Mucosa of descending colon (tissue), 3 donors: ENCODE measurements around the gene CFTR. TPM values are rescaled to one million over a fixed set of nuclear protein-coding genes. Genes with fewer than 3 reads are reported as not detected.

ENCODE experiments used
- ATAC-seq: fragments of 200-7000 bp; cut with Tn5 transposase; one replicate; pipeline ENCODE4 v1.9.1; 2020; ENCODE audit warnings: mild to moderate bottlenecking, moderate library complexity
- DNase-seq, 3 donors: peaks; one replicate each; pipeline ENCODE4 v3.0.0-alpha.2; 2020
- H3K36me3 ChIP-seq: fragments of 200-600 bp; one replicate; pipeline ENCODE4 v1.8.0; 2021; ENCODE audit warnings: low read depth, mild to moderate bottlenecking
- H3K4me1 ChIP-seq: fragments of 200-600 bp; one replicate; pipeline ENCODE4 v1.8.0; 2021; ENCODE audit warnings: low read depth, mild to moderate bottlenecking
- H3K4me3 ChIP-seq: fragments of 200-600 bp; one replicate; pipeline ENCODE4 v1.8.0; 2021; ENCODE audit warnings: mild to moderate bottlenecking
- H3K9me3 ChIP-seq: fragments of 200-600 bp; one replicate; pipeline ENCODE4 v1.8.0; 2021; ENCODE audit warnings: mild to moderate bottlenecking
- intact Hi-C, 2 donors: fragments of 100-400 bp; cut with DNase I in 1 of 2; cut with micrococcal nuclease in 1 of 2; formaldehyde crosslinking; loops; one replicate each; pipeline versions ENCODE4 v1.11.0 to v1.11.1; 2022; cut with DNase I, micrococcal nuclease
- total RNA-seq, 3 donors: library from RNA; stranded (reverse); fragmentation: NEBNext Ultra II Directional in 2 of 3; extraction: Animal tissue kit (Norgen Biotek cat#: 25700) in 2 of 3; gene quantifications; one replicate each; pipeline versions ENCODE4 v1.2.1 to v1.2.4, GENCODE V29; 2021 to 2023
- TF ChIP-seq, protein P1 (sequence below): fragments of 200-600 bp; IDR thresholded peaks from one replicate; pipeline ENCODE4 v1.8.0; 2022; ENCODE audit warnings: antibody characterized with exemption, mild to moderate bottlenecking
- donor health status: DM: no; HTN: no; CAD: no; lungs with moderate emphysema.
- donor health status: DM: no; HTN: no; CAD: no.
- donor health status: DM: no; HTN: yes; CAD: no.

Gene CFTR
- total RNA-seq, 3 donors from 2014 or later: 85.9 to 176 (median 94.9) TPM

DNA sequence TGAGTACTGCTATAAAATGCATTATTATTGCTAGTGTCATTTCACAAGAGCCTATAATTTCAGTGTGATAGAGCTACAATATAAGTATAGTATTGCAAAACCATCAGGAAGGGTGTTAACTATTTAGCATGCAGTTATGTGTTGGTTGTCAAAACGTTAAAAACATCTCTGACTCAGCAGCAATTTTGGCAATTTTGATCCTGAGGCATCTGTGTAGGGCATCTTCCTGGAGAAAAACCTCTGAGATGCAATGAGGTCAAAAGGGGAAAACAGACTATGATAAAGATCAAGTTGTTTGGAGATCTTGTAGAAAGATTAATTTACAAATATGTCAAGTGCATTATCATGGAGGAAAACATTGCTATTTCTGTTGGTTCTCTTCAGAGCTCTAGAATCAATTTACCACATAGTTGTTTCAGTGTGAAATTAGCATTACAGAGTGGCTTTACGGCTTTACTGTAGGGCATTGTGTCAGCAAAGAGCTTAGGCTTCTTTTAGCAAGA lies 5.3 kb downstream of the CFTR start:
- no peaks in the 10 kb centered on the region for H3K36me3 ChIP-seq
- DNase-seq (no peak), ATAC-seq (peak; percentile 73)
- TF ChIP-seq, protein P1, sequence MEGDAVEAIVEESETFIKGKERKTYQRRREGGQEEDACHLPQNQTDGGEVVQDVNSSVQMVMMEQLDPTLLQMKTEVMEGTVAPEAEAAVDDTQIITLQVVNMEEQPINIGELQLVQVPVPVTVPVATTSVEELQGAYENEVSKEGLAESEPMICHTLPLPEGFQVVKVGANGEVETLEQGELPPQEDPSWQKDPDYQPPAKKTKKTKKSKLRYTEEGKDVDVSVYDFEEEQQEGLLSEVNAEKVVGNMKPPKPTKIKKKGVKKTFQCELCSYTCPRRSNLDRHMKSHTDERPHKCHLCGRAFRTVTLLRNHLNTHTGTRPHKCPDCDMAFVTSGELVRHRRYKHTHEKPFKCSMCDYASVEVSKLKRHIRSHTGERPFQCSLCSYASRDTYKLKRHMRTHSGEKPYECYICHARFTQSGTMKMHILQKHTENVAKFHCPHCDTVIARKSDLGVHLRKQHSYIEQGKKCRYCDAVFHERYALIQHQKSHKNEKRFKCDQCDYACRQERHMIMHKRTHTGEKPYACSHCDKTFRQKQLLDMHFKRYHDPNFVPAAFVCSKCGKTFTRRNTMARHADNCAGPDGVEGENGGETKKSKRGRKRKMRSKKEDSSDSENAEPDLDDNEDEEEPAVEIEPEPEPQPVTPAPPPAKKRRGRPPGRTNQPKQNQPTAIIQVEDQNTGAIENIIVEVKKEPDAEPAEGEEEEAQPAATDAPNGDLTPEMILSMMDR: no peak
- no peak overlapping the region for H3K4me3 ChIP-seq
- H3K4me1 ChIP-seq: peaks cover 9% of the 10 kb centered on the region
- intact Hi-C loops: no loop called here
- no peaks in the 10 kb centered on the region for H3K9me3 ChIP-seq

DNA sequence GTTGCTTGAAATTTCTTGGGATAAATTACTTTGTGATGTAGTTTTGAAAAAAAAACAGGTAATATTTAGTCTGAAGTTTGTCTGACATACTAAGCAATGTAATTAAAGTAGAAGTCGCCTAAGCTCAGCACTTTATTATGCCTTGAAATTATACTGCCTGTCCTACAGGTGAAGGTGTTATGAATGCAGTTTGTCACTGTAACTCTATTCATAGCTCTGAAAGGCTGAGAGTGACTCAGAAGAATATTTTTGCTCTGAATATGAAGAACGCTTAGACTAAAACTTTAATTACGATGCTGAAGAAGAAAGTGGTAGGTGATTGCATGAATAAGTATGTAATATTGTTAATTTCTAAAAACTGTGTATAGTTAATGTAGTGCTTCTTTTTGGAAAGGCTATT lies 9.2 kb downstream of the CFTR start:
- no peaks in the 10 kb centered on the region for H3K9me3 ChIP-seq
- intact Hi-C loops: no loop called here
- H3K36me3 ChIP-seq: no peaks in the 10 kb centered on the region
- no peak overlapping the region for H3K4me3 ChIP-seq
- ATAC-seq: peak; percentile 48
- no peak for DNase-seq
- peaks cover 9% of the 10 kb centered on the region for H3K4me1 ChIP-seq
- TF ChIP-seq, protein P1: no peak

GRCh38 chr7:117489430-117489829 lies 9.6 kb downstream of the CFTR start:
- intact Hi-C loops: no loop called here
- DNase-seq: no peak
- no peaks in the 10 kb centered on the region for H3K9me3 ChIP-seq
- peaks cover 9% of the 10 kb centered on the region for H3K4me1 ChIP-seq
- no peak overlapping the region for H3K4me3 ChIP-seq
- TF ChIP-seq, protein P1: no peak
- ATAC-seq: no peak
- H3K36me3 ChIP-seq: no peaks in the 10 kb centered on the region

DNA sequence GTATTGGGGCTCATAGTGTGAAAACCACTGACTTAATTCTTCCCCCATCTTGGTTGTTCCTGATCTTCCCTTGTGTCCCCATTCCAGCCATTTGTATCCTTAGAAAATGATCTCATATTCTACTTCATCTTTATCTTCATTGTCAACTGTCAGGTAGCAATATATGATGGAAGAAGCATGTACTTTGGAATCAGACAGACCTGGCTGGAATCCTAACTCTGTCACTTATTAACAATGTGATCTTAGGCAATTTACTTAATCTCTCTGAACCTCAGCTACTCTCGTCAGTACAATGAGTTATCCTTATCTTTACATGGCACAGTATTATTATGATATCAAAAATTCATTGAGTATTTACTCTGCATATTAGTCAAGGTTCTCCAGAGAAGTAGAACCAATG lies 10.1 kb downstream of the CFTR start:
- Histone ChIP-seq H3K4me1 (peaks cover 9% of the 10 kb centered on the region), H3K36me3 (no peaks in the 10 kb centered on the region), H3K4me3 (no peak overlapping the region), H3K9me3 (no peaks in the 10 kb centered on the region)
- DNase-seq (peak in 1 of 3 donors; percentile 75), ATAC-seq (peak; percentile 92)
- TF ChIP-seq, protein P1: no peak
- intact Hi-C loops: no loop called here

- peaks cover 8% of the 10 kb centered on the region for H3K4me1 ChIP-seq
- H3K4me3 ChIP-seq: no peak overlapping the region
- TF ChIP-seq, protein P1: no peak
- no peak for DNase-seq
- H3K36me3 ChIP-seq: no peaks in the 10 kb centered on the region
- no peak for ATAC-seq
- H3K9me3 ChIP-seq: no peaks in the 10 kb centered on the region
- intact Hi-C loops: no loop called here
Observed at GRCh38 chr7:117492649-117493048, 12.8 kb downstream of the CFTR start.

GRCh38 chr7:117493460-117493859 lies 13.6 kb downstream of the CFTR start:
- Histone ChIP-seq H3K36me3 (no peaks in the 10 kb centered on the region), H3K4me3 (no peak overlapping the region), H3K4me1 (peaks cover 8% of the 10 kb centered on the region), H3K9me3 (no peaks in the 10 kb centered on the region)
- DNase-seq (no peak), ATAC-seq (no peak)
- intact Hi-C loops: no loop called here
- TF ChIP-seq, protein P1: no peak
